Activated naive CD8-positive, alpha-beta T cell treated with anti-CD3 and anti-CD28 coated beads, Interleukin-2, amount 10 ng/mL, durations not matched to agents 7 days and 5 days (primary cell): Measurements from ENCODE around the gene MYO3B. TPM values are rescaled to one million over a fixed set of nuclear protein-coding genes. Genes with fewer than 3 reads are reported as not detected.
"Not testable (repeated sequence)": the region's sequence is repeated elsewhere in the genome, so short reads cannot be mapped to it uniquely, and the experiment has no call there.

ENCODE experiments used
- ATAC-seq: fragments of 150-1000 bp; cut with Tn5 transposase; one replicate; pipeline ENCODE4 v1.10.0; 2021; ENCODE audit warnings: low read depth, moderate library complexity
- POLR2A ChIA-PET: fragments of 350-600 bp; sonication (Branson Sonifier 250); formaldehyde crosslinking; loops from one replicate; lab custom pipeline; 2021; ENCODE audit warnings: antibody characterized with exemption; lab: Charles Lee
- DNase-seq: peaks from one replicate; pipeline ENCODE4 v3.0.0; 2021
- H3K27ac Mint-ChIP-seq: one replicate; pipeline ENCODE4 v1.8.0; 2022; ENCODE audit warnings: mild to moderate bottlenecking, mixed read lengths
- H3K27me3 Mint-ChIP-seq: one replicate; pipeline ENCODE4 v1.8.0; 2022; ENCODE audit warnings: mild to moderate bottlenecking, moderate library complexity, mixed read lengths
- H3K36me3 Mint-ChIP-seq: one replicate; pipeline ENCODE4 v1.8.0; 2021; ENCODE audit warnings: mild to moderate bottlenecking, mixed read lengths
- H3K4me1 Mint-ChIP-seq: one replicate; pipeline ENCODE4 v1.8.0; 2021; ENCODE audit warnings: mixed read lengths
- H3K4me3 Mint-ChIP-seq: one replicate; pipeline ENCODE4 v1.8.0; 2022; ENCODE audit warnings: mild to moderate bottlenecking, moderate library complexity, mixed read lengths
- H3K9me3 Mint-ChIP-seq: one replicate; pipeline ENCODE4 v1.8.0; 2021; ENCODE audit warnings: mixed read lengths
- total RNA-seq, 2 experiments: library from RNA; stranded (reverse); gene quantifications; one replicate each; pipeline ENCODE4 v1.2.3, GENCODE V29; 2021

MYO3B gene
- total RNA-seq, 2 experiments from 2014 or later, result 0.09 to 0.11 TPM

GRCh38 chr2:170345607-170346006, 167.7 kb downstream of the MYO3B start:
- Mint-ChIP-seq H3K36me3 (no peaks in the 10 kb centered on the region), H3K4me3 (no peak overlapping the region), H3K9me3 (no peaks in the 10 kb centered on the region), H3K27ac (no peak overlapping the region), H3K27me3 (peaks cover 3% of the 10 kb centered on the region), H3K4me1 (peaks cover 28% of the 10 kb centered on the region)
- POLR2A ChIA-PET, result interaction anchor here (1.2 kb wide), 1 partner anchor 10 kb away, joined by 3 read pairs; no protein-coding TSS in a partner anchor
- no peak for ATAC-seq
- no peak for DNase-seq

GRCh38 chr2:170349269-170349668, 171.3 kb downstream of the MYO3B start:
- H3K4me1 Mint-ChIP-seq, result peaks cover 35% of the 10 kb centered on the region
- H3K4me3 Mint-ChIP-seq, H3K27ac Mint-ChIP-seq, POLR2A ChIA-PET, H3K9me3 Mint-ChIP-seq, ATAC-seq, DNase-seq, H3K36me3 Mint-ChIP-seq, H3K27me3 Mint-ChIP-seq: not testable (repeated sequence)

- H3K27ac Mint-ChIP-seq, result no peak overlapping the region
Measured at GRCh38 chr2:170350929-170351826, 173.2 kb downstream of the MYO3B start.

GRCh38 chr2:170353723-170354122, 175.8 kb downstream of the MYO3B start:
- H3K27ac Mint-ChIP-seq, result peak overlapping the region; percentile 82
- no peaks in the 10 kb centered on the region for H3K36me3 Mint-ChIP-seq
- H3K4me3 Mint-ChIP-seq, result no peak overlapping the region

More at GRCh38 chr2:170350929-170351826, 173.2 kb downstream of the MYO3B start:
- ATAC-seq, result no peak
- no peaks in the 10 kb centered on the region for H3K36me3 Mint-ChIP-seq
- POLR2A ChIA-PET, result no interaction called here
- H3K4me1 Mint-ChIP-seq, result peaks cover 49% of the 10 kb centered on the region
- no peak overlapping the region for H3K4me3 Mint-ChIP-seq
- H3K27me3 Mint-ChIP-seq, result peaks cover 3% of the 10 kb centered on the region
- DNase-seq, result no peak
- H3K9me3 Mint-ChIP-seq, result no peaks in the 10 kb centered on the region

GRCh38 chr2:170354388-170354787, 176.4 kb downstream of the MYO3B start:
- Mint-ChIP-seq H3K4me3 (peak overlapping the region; percentile 52), H3K9me3 (no peaks in the 10 kb centered on the region), H3K27ac (peak overlapping the region; percentile 82), H3K36me3 (no peaks in the 10 kb centered on the region), H3K4me1 (peaks cover 39% of the 10 kb centered on the region), H3K27me3 (no peaks in the 10 kb centered on the region)
- peak; percentile 16 for ATAC-seq
- DNase-seq, result no peak
- POLR2A ChIA-PET, result interaction anchor here (1.2 kb wide), 1 partner anchor 12 kb away, joined by 3 read pairs; no protein-coding TSS in a partner anchor

More at GRCh38 chr2:170353723-170354122, 175.8 kb downstream of the MYO3B start:
- POLR2A ChIA-PET, result no interaction called here
- H3K4me1 Mint-ChIP-seq, result peaks cover 44% of the 10 kb centered on the region
- H3K9me3 Mint-ChIP-seq, result no peaks in the 10 kb centered on the region
- peaks cover 3% of the 10 kb centered on the region for H3K27me3 Mint-ChIP-seq
- DNase-seq (no peak), ATAC-seq (no peak)

GRCh38 chr2:170354855-170355780, 177.2 kb downstream of the MYO3B start:
- H3K4me3 Mint-ChIP-seq, result peak overlapping the region; percentile 52
- no peaks in the 10 kb centered on the region for H3K27me3 Mint-ChIP-seq
- POLR2A ChIA-PET, result interaction anchor here (1.2 kb wide), 1 partner anchor 13 kb away, joined by 3 read pairs; no protein-coding TSS in a partner anchor
- H3K9me3 Mint-ChIP-seq, result no peaks in the 10 kb centered on the region
- DNase-seq (no peak), ATAC-seq (peak; percentile 83)
- peak overlapping the region; percentile 82 for H3K27ac Mint-ChIP-seq
- H3K36me3 Mint-ChIP-seq, result no peaks in the 10 kb centered on the region
- H3K4me1 Mint-ChIP-seq, result peaks cover 37% of the 10 kb centered on the region

GRCh38 chr2:170359466-170359865, 181.5 kb downstream of the MYO3B start:
- ATAC-seq, result no peak
- H3K27ac Mint-ChIP-seq, result no peak overlapping the region
- H3K4me3 Mint-ChIP-seq, result no peak overlapping the region
- no peaks in the 10 kb centered on the region for H3K9me3 Mint-ChIP-seq
- POLR2A ChIA-PET, result no interaction called here
- DNase-seq, result no peak
- H3K27me3 Mint-ChIP-seq, result no peaks in the 10 kb centered on the region
- peaks cover 36% of the 10 kb centered on the region for H3K4me1 Mint-ChIP-seq
- H3K36me3 Mint-ChIP-seq, result no peaks in the 10 kb centered on the region

GRCh38 chr2:170360546-170361089, 182.7 kb downstream of the MYO3B start:
- POLR2A ChIA-PET, result interaction anchor here (1.0 kb wide), 1 partner anchor 11 kb away, joined by 3 read pairs; no protein-coding TSS in a partner anchor
- H3K27ac Mint-ChIP-seq, result no peak overlapping the region
- no peaks in the 10 kb centered on the region for H3K36me3 Mint-ChIP-seq
- DNase-seq (no peak), ATAC-seq (no peak)
- peaks cover 7% of the 10 kb centered on the region for H3K27me3 Mint-ChIP-seq
- no peaks in the 10 kb centered on the region for H3K9me3 Mint-ChIP-seq
- peaks cover 25% of the 10 kb centered on the region for H3K4me1 Mint-ChIP-seq
- H3K4me3 Mint-ChIP-seq, result no peak overlapping the region

GRCh38 chr2:170361090-170361936, 183.4 kb downstream of the MYO3B start:
- POLR2A ChIA-PET, result interaction anchor here (1.0 kb wide), 1 partner anchor 10 kb away, joined by 3 read pairs; no protein-coding TSS in a partner anchor
- peaks cover 7% of the 10 kb centered on the region for H3K27me3 Mint-ChIP-seq
- H3K27ac Mint-ChIP-seq, result peak overlapping the region; percentile 32
- no peaks in the 10 kb centered on the region for H3K36me3 Mint-ChIP-seq
- H3K9me3 Mint-ChIP-seq, result no peaks in the 10 kb centered on the region
- peak overlapping the region; percentile 16 for H3K4me3 Mint-ChIP-seq
- H3K4me1 Mint-ChIP-seq, result peaks cover 24% of the 10 kb centered on the region
- ATAC-seq, result peak; percentile 82
- peak; percentile 45 for DNase-seq

- H3K36me3 Mint-ChIP-seq, result no peaks in the 10 kb centered on the region
- no peak for ATAC-seq
Measured at GRCh38 chr2:170362313-170362870, 184.4 kb downstream of the MYO3B start.

GRCh38 chr2:170362871-170363631, 185.1 kb downstream of the MYO3B start:
- Mint-ChIP-seq H3K27me3 (peaks cover 7% of the 10 kb centered on the region), H3K27ac (no peak overlapping the region), H3K36me3 (no peaks in the 10 kb centered on the region), H3K4me3 (no peak overlapping the region), H3K4me1 (peaks cover 29% of the 10 kb centered on the region), H3K9me3 (no peaks in the 10 kb centered on the region)
- POLR2A ChIA-PET, result no interaction called here
- DNase-seq (no peak), ATAC-seq (no peak)

More at GRCh38 chr2:170362313-170362870, 184.4 kb downstream of the MYO3B start:
- POLR2A ChIA-PET, result no interaction called here
- Mint-ChIP-seq H3K4me3 (peak overlapping the region; percentile 12), H3K27ac (peak overlapping the region; percentile 12), H3K9me3 (no peaks in the 10 kb centered on the region), H3K27me3 (peaks cover 7% of the 10 kb centered on the region), H3K4me1 (peaks cover 26% of the 10 kb centered on the region)
- DNase-seq, result no peak
